ENCODE measurements around the gene DPH1.
A peak's percentile ranks its signal among the peaks of the same experiment; 100 is the strongest.

DPH1 gene

DNA sequence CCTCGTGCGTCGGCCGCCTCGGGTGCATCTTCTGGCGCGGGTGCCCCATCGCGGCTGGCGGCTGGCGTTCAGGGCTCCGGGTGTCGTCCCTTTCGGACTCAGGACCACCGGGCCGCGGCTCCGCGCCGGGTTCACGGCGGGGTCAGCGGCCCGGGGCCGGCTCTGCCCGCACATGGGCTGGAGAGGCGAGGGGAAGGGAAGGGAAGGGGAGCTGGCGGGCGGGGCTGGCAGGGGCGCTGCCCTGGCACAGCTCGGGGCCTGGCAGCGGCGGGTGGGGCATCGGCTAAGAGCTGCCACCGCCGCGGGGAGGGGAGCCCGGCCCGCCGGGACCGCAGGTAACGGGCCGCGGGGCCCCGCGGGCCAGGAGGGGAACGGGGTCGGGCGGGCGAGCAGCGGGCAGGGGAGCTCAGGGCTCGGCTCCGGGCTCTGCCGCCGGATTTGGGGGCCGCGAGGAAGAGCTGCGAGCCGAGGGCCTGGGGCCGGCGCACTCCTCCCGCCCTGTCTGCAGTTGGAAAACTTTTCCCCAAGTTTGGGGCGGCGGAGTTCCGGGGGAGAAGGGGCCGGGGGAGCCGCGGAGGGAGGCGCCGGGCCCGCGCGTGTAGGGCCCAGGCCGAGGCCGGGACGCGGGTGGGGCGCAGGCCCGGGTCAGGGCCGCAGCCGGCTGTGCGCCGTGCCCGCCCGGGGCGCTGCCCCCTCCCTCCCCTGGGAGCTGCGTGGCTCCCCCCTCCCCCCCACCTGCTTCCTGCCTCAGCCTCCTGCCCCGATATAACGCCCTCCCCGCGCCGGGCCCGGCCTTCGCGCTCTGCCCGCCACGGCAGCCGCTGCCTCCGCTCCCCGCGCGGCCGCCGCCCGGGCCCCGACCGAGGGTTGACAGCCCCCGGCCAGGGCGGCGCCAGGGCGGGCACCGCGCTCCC lies 25.6 kb downstream of the DPH1 start:
- DNase-seq (ENCODE audit: low read depth) = peak; percentile 58
- TF ChIP-seq, protein P1, sequence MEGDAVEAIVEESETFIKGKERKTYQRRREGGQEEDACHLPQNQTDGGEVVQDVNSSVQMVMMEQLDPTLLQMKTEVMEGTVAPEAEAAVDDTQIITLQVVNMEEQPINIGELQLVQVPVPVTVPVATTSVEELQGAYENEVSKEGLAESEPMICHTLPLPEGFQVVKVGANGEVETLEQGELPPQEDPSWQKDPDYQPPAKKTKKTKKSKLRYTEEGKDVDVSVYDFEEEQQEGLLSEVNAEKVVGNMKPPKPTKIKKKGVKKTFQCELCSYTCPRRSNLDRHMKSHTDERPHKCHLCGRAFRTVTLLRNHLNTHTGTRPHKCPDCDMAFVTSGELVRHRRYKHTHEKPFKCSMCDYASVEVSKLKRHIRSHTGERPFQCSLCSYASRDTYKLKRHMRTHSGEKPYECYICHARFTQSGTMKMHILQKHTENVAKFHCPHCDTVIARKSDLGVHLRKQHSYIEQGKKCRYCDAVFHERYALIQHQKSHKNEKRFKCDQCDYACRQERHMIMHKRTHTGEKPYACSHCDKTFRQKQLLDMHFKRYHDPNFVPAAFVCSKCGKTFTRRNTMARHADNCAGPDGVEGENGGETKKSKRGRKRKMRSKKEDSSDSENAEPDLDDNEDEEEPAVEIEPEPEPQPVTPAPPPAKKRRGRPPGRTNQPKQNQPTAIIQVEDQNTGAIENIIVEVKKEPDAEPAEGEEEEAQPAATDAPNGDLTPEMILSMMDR (IDR thresholded peaks at IDR 0.05; ENCODE audit: low read length, missing control alignments) = no peak
- H3K4me3 ChIP-seq (replicated peaks; ENCODE audit: low read depth, low read length) = peak overlapping the region; percentile 64

DNA sequence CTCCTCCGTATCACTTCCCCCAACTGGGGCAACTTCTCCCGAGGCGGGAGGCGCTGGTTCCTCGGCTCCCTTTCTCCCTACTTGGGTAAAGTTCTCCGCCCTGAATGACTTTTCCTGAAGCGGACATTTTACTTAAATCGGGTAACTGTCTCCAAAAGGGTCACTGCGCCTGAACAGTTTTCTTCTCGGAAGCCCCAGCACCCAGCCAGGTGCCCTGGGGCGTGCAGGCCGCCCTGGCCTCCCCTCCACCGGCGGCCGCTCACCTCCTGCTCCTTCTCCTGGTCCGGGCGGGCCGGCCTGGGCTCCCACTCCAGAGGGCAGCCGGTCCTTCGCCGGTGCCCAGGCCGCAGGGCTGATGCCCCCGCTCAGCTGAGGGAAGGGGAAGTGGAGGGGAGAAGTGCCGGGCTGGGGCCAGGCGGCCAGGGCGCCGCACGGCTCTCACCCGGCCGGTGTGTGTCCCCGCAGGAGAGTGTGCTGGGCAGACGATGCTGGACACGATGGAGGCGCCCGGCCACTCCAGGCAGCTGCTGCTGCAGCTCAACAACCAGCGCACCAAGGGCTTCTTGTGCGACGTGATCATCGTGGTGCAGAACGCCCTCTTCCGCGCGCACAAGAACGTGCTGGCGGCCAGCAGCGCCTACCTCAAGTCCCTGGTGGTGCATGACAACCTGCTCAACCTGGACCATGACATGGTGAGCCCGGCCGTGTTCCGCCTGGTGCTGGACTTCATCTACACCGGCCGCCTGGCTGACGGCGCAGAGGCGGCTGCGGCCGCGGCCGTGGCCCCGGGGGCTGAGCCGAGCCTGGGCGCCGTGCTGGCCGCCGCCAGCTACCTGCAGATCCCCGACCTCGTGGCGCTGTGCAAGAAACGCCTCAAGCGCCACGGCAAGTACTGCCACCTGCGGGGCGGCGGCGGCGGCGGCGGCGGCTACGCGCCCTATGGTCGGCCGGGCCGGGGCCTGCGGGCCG lies 26.5 kb downstream of the DPH1 start:
- peak; percentile 72 for DNase-seq (ENCODE audit: low read depth)
- peak overlapping the region; percentile 64 for H3K4me3 ChIP-seq (replicated peaks; ENCODE audit: low read depth, low read length)
- TF ChIP-seq, protein P1 (IDR thresholded peaks at IDR 0.05; ENCODE audit: low read length, missing control alignments) = no peak

DNA sequence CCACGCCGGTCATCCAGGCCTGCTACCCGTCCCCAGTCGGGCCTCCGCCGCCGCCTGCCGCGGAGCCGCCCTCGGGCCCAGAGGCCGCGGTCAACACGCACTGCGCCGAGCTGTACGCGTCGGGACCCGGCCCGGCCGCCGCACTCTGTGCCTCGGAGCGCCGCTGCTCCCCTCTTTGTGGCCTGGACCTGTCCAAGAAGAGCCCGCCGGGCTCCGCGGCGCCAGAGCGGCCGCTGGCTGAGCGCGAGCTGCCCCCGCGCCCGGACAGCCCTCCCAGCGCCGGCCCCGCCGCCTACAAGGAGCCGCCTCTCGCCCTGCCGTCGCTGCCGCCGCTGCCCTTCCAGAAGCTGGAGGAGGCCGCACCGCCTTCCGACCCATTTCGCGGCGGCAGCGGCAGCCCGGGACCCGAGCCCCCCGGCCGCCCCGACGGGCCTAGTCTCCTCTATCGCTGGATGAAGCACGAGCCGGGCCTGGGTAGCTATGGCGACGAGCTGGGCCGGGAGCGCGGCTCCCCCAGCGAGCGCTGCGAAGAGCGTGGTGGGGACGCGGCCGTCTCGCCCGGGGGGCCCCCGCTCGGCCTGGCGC lies 27.3 kb downstream of the DPH1 start:
- peak; percentile 39 for DNase-seq (ENCODE audit: low read depth)
- TF ChIP-seq, protein P1 (IDR thresholded peaks at IDR 0.05; ENCODE audit: low read length, missing control alignments) = no peak
- H3K4me3 ChIP-seq (replicated peaks; ENCODE audit: low read depth, low read length) = peak overlapping the region; percentile 64

DNA sequence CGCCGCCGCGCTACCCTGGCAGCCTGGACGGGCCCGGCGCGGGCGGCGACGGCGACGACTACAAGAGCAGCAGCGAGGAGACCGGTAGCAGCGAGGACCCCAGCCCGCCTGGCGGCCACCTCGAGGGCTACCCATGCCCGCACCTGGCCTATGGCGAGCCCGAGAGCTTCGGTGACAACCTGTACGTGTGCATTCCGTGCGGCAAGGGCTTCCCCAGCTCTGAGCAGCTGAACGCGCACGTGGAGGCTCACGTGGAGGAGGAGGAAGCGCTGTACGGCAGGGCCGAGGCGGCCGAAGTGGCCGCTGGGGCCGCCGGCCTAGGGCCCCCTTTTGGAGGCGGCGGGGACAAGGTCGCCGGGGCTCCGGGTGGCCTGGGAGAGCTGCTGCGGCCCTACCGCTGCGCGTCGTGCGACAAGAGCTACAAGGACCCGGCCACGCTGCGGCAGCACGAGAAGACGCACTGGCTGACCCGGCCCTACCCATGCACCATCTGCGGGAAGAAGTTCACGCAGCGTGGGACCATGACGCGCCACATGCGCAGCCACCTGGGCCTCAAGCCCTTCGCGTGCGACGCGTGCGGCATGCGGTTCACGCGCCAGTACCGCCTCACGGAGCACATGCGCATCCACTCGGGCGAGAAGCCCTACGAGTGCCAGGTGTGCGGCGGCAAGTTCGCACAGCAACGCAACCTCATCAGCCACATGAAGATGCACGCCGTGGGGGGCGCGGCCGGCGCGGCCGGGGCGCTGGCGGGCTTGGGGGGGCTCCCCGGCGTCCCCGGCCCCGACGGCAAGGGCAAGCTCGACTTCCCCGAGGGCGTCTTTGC lies 28.0 kb downstream of the DPH1 start:
- TF ChIP-seq, protein P1 (IDR thresholded peaks at IDR 0.05; ENCODE audit: low read length, missing control alignments) = no peak
- peak; percentile 59 for DNase-seq (ENCODE audit: low read depth)
- peak overlapping the region; percentile 64 for H3K4me3 ChIP-seq (replicated peaks; ENCODE audit: low read depth, low read length)

DNA sequence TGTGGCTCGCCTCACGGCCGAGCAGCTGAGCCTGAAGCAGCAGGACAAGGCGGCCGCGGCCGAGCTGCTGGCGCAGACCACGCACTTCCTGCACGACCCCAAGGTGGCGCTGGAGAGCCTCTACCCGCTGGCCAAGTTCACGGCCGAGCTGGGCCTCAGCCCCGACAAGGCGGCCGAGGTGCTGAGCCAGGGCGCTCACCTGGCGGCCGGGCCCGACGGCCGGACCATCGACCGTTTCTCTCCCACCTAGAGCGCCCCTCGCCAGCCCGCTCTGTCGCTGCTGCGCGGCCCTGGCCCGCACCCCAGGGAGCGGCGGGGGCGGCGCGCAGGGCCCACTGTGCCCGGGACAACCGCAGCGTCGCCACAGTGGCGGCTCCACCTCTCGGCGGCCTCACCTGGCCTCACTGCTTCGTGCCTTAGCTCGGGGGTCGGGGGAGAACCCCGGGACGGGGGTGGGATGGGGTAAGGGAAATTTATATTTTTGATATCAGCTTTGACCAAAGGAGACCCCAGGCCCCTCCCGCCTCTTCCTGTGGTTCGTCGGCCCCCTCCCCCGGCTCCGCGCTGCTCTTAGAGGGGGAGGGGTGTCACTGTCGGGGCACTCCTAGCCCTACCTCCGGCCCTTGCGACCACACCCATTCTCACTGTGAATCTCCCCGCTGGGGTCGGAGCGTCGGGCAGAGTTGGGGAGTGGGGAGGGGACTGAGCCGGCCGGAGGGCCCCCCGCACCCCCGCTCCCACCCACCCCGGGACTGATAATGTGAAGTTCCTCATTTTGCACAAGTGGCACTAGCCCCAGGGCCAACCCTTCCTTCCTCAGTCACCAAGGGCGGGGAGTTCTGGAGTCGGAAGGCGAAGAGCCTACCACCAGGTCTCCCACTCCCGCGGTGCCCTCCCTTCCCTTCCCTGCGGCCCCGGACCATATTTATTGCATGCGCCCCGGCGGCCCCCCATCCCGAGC lies 28.9 kb downstream of the DPH1 start:
- H3K4me3 ChIP-seq (replicated peaks; ENCODE audit: low read depth, low read length) = peak overlapping the region; percentile 64
- peak; percentile 91 for DNase-seq (ENCODE audit: low read depth)
- TF ChIP-seq, protein P1 (IDR thresholded peaks at IDR 0.05; ENCODE audit: low read length, missing control alignments) = peak; percentile 61

Data from fibroblast of pulmonary artery (primary cell).